Right ventricle myocardium superior (tissue), 1 donor: ENCODE measurements around the gene IGFALS. TPM values are rescaled to one million over a fixed set of nuclear protein-coding genes. Genes with fewer than 3 reads are reported as not detected.

ENCODE experiments used
- ATAC-seq: fragments of 200-7000 bp; cut with Tn5 transposase; one replicate; pipeline ENCODE4 v1.9.1; 2020; ENCODE audit warnings: mild to moderate bottlenecking; ENCODE audit not compliant: poor library complexity
- DNase-seq: peaks from one replicate; pipeline ENCODE4 v3.0.0-alpha.2; 2020
- intact Hi-C: fragments of 100-400 bp; cut with DNase I; formaldehyde crosslinking; loops from one replicate; pipeline ENCODE4 v1.11.2; 2022
- total RNA-seq: library from RNA; stranded (reverse); fragmentation: NEBNext Ultra II Directional; extraction: Animal tissue kit (Norgen Biotek cat#: 25700); gene quantifications from one replicate; pipeline ENCODE4 v1.2.1, GENCODE V29; 2021
- donor health status: DM: no; HTN: yes; CAD: no; lungs with severe emphysema.

The IGFALS gene
- total RNA-seq, 1 donor from 2014 or later = 0.11 TPM

DNA sequence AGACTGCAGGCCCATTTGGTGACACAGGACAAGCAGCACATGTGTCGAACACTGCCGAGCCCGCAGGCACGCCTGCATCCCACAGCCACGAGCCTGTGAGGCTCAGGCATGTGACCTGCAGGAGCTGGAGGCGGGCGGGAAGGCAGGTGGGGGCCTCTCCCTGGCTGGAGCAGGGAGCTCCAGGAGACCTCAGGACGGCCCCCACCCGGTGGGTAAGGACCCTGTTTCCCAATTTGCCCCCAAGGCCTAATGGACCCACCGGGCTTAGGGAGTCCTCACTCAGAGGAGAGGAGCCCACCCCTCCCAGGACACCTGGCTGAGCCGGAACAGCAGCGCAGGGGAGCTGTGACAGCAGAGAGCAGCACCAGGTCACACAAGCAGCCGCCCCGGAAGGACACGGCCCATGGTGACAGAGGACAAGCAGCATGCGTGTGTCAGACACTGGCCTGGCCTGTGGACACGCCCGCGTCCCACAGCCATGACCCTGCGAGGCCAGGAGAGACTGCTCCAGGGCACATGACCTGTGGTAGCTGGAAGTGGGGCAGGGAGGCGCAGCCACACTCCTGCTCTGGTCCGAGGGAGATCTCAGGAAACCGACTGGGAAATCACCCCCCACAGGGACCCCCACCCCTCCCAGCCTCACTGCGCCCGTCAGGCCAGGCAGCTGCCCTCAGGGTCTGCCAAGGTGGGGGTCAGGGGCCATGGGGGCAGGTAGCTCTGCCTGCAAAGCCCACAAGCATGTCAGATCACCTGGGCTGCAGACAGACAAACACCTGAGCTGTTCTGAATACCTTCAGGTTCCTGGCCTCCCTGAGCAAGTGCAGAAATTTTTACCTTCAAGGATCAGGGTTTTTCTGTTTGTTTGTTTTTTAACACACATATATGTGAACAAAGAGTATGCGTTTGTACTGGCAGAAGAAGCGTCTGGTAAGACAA lies 13.5 kb downstream of the IGFALS start:
- ATAC-seq (no peak), DNase-seq (peak; percentile 46)
- intact Hi-C loops = no loop called here

- intact Hi-C loops = no loop called here
- DNase-seq = peak; percentile 24
- ATAC-seq = no peak
These were observed 14.2 kb downstream of the IGFALS start for GRCh38 chr16:1779234-1779701.

DNA sequence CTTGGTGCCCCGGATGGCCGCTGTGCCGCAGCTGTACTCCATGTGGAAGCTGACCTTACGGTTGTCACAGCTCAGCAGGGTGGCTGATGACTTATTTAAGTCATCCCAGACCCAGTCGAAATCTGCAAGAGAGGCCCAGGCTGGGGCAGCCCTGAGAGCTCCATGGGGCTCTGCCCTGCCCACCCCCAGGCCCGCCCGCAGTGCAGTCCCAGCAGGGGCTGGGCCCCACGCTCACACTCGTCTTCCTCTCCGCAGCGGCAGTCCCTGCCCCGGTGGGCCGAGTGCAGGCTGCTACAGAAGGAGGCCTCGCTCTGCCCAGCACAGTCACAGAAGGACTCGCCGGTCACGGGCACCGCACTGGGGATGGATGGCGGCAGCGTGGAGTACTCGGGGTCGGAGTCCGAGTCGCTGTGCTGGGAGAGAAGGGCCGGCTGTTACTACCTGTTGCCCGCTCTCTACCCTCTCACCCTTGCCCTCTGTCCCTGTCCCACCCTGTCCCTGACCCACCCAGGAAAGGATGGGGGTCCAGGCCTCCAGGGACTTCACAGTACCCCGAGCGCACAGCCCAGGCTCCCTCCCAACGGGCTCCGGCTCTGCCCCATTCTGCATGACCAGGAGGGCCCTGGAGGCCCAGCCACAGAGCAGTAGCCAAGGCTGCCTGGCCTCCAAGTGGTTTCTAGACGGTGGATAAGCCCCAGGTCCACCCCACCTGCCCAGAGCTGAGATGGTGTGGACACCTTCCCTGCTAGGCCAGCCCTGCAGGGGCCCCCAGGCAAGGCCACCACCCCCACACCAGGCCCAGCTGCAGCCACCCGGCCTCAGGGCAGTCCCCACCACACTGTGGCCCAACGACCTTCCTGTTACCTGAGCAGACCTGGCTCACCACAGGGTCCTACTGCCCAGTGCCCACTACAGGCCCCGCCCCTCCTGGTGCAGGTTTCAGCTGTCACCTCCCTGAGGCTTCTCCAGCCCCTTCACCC lies 15.0 kb downstream of the IGFALS start:
- ATAC-seq (no peak), DNase-seq (peak; percentile 31)
- intact Hi-C loops = no loop called here

GRCh38 chr16:1777375-1778199 lies 15.9 kb downstream of the IGFALS start:
- intact Hi-C loops = no loop called here
- no peak for DNase-seq

DNA sequence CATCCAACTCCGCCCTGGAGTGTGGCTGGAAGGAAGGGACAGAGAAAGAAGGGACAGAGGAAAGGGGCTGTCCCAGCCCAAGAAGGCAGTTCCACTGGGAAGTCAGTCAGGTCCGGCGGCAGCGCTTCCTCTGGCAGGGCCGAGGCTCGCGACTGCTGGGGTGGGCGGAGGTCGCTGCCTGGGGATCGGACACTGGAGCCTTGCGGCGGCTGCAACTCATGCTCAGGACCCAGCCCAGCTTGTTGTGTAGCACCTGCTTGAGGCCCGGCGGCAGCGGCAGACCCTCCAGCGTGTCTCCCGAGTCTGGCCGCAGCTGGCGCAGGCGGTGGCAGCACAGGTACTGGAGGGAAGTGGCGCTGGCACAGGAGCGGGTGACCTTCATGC lies 16.5 kb downstream of the IGFALS start:
- intact Hi-C loops = no loop called here
- no peak for ATAC-seq
- no peak for DNase-seq

More at GRCh38 chr16:1777375-1778199, 15.9 kb downstream of the IGFALS start:
- ATAC-seq = no peak

- ATAC-seq (no peak), DNase-seq (no peak)
- intact Hi-C loops = no loop called here
These were observed 16.9 kb downstream of the IGFALS start for GRCh38 chr16:1776672-1776955.

DNA sequence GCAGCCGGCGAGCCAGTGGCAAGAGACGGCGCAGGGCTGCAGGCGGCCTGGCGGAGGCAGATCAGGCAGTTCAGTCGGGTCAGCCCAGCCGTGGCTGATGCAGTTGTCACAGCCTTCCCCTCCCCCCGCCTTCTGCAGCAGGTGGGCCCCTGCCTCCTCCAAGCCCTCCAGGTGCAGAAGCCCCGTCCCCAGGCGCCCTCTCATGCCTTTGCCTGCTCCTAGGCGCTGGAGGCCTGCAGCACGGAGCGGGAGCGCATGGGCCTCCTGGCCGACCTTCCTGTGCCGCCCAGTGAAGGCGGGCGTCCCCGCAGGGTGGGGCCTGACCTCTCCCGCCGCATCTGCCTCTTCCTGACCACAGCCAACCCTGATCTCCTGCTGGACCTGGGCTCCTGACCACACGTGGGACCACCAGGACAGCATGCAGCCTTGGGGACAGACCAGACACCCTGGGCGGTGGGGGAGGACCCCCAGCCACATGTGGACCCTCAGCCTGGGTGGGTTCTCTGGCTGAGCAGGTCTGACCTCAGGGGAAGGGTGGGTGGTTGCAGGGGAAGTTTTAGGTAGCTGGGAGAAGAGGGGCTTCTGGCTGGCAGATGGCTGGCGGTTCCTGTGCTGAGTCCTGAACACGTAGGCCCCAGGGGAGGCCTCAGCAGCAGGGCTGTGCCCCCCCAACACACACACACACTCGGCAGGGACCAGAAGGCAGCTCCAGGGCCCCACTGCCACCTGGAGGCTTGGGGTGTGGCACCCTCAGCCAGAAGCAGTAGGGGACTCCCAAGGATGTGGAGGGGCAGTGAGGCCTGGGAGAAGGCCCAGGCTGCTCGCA lies 17.4 kb downstream of the IGFALS start:
- ATAC-seq (no peak), DNase-seq (no peak)
- intact Hi-C loops = no loop called here

DNA sequence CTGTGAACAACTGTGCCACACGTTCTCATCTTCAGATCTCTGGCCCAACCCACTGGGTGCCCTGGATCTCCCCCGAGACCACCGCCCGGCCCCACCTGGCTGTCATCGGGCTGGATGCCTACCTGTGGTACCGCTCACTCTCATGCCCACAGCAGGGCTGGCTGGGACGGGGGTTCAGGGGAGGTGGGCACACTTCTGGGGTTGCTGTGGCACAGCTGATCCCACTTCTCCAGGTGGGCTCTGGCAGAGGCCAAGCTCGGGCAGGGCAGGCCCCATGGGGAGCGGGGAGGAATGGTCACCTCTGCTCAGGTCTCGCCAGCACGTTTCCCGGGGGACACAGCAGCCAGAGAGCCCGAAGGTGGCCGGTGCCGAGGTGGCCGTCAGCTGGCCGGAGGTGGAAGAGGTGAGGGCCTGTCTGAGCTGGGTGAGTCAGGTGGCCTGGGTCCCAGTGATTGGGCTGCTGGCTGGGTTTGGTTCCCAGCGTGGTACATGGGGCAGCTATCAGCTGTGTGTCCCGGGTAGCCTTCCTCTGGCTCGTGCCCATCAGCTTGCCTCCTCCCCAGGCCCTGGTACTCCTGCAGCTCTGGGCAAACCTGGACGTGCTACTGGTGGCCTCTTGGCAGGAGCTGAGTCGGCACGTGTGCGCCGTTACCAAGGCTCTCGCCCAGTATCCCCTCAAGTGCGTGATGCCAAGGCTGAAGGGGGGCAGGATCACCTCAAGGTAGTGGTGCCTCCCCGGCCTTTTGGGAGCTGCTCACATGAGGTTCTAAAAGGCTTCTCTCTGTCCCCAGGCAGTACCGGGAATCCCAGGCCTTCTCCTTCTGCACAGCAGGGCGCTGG lies 18.3 kb downstream of the IGFALS start:
- no peak for ATAC-seq
- intact Hi-C loops = no loop called here
- DNase-seq = no peak

DNA sequence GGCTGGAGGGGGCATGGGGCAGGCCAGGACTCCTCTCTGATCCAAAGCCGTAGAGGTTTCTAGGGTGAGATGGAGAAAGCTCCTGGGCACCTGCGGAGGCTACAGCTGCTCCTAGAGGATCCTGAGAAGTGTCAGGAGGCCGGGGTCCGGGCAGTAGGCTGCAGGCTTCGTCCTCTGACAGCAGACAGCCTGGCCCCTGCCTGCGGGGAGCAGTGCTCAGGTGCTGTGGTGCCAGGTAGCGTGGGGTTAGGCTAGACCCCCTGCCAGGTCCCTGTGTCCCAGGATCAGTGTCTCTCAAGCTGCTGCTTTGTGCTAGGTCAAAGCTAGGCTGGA lies 19.1 kb downstream of the IGFALS start:
- DNase-seq (no peak), ATAC-seq (no peak)
- intact Hi-C loops = no loop called here

DNA sequence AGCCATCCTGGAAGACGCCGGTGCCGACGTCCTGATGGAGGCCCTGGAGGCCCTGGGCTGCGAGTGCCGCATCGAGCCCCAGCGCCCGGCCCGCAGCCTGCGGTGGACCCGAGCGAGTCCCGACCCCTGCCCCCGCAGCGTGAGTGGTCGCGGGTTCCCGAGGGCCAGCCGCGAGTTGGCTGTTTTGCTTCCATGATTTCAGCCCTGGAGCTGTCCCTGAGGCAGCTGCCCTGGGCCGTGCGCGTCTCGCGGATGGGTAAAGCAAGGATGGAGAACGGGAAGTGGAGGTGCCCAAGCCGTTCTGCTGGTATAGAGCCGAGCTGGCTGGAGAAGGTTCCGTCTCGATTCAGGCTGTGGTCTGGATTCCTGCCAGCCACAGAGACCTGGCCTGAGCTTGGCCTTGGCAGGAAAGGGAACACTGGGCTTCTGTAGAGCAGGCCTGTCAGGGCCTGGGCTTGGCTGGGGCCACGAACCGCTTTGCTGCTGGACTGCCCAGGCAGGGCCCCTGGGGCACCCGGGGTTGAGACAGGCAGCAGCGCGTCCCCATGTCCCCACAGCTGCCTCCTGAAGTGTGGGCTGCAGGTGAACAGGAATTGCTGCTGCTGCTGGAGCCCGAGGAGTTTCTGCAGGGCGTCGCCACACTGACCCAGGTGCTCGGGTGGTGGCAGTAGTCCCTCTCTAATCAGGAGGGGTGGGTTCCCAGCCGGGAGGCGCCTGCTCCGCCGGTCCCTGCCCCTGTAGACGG lies 19.6 kb downstream of the IGFALS start:
- DNase-seq (no peak), ATAC-seq (no peak)
- intact Hi-C loops = no loop called here

DNA sequence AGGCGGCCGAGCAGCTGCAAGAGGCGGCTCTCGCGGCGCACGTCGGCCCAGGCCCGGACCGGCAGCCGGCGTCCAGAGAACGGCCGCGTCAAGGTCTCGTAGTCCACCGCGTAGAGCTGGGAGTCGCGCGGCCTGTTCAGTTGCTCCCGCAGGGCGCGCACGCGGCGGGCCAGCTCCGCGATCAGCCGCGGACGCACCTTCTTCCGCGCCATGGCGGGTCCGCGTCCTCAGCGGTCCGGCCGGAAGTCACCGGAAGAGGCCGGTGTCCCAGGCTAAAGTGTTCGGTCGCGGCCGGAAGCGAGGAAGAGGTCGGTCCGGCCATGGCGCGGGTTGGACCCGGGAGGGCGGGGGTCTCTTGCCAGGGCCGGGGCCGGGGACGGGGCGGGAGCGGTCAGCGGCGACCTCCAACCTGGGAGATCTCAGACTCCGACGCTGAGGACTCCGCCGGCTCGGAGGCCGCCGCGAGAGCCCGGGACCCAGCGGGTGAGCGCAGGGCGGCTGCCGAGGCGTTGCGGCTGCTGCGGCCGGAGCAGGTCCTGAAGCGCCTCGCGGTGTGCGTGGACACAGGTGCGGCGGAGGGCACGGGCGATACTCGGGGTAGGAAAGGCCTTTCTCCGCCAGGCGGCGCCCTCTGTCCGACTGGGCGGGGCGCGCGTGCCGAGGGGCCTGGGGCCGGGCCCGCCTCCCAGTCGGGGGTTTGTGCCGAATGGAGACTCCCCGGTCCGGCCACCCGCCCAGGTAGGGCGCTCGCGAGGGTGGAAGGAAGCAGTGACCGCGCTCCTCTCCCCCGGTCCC lies 20.4 kb downstream of the IGFALS start, which contains the start of gene MRPS34:
Gene MRPS34, minus strand, starts transcription at position 227 of the 795 bp plus-strand sequence. Its CDS starts 15 bp downstream, at position 212.
- intact Hi-C loops = no loop called here
- peak; percentile 90 for DNase-seq
- peak; percentile 77 for ATAC-seq

- DNase-seq (no peak), ATAC-seq (peak; percentile 0)
- intact Hi-C loops = no loop called here
These were observed 21.1 kb downstream of the IGFALS start, which contains the start of gene EME2 for GRCh38 chr16:1772362-1772907. Gene EME2 (plus strand): TSS chr16:1772810. CDS start chr16:1773228, 418 bp downstream.

DNA sequence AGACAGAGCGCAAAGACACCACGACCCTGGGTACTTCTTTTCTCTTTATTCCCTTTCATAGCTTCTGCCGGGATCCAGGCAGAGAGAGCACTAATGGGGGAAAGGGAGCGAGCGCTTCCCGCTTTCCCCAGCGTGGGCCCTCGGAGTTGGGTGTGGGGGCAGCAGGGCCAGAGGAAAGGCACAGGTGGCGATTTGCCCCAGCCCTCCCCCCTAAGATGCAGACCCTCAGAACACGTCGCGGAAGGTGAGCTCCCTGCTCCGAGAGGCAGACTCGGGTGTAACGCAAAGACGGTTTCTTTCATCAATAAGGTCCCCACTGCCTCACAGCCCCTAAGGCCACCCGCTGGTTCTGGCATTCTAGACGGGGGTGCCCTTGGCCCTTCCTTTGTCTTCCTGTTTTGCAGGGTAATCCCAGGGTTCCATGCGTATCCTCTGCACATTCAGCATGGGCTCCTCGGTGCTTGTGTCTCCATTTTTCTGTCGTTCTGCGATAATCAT lies 21.6 kb downstream of the IGFALS start:
- intact Hi-C loops = no loop called here
- no peak for ATAC-seq
- no peak for DNase-seq

GRCh38 chr16:1771188-1771863 lies 22.2 kb downstream of the IGFALS start, which contains the start of gene NME3:
Gene NME3 (minus strand): TSS chr16:1771543. CDS start chr16:1771534, 9 bp downstream.
- ATAC-seq = peak; percentile 63
- DNase-seq = peak; percentile 92
- intact Hi-C loops = no loop called here
